GM23338 (cell line): Measurements from ENCODE around the gene PDHX. TPM values are rescaled to one million over a fixed set of nuclear protein-coding genes. Genes with fewer than 3 reads are reported as not detected.

ENCODE experiments used
- ATAC-seq: fragments of 200-7000 bp; cut with Tn5 transposase; 3 replicates; pipeline ENCODE4 v1.9.1; 2020
- DNase-seq: peaks from one replicate; pipeline ENCODE4 v3.0.0-alpha.2; 2015; ENCODE audit warnings: low spot score
- H2AFZ ChIP-seq: fragments of 200-600 bp; sonication (generic); 2 replicates; pipeline ENCODE4 v1.8.0; 2016; ENCODE audit warnings: antibody characterized with exemption, mild to moderate bottlenecking, moderate library complexity
- H3F3A ChIP-seq: fragments of 200-600 bp; sonication (generic); replicated peaks from 2 replicates; pipeline ENCODE4 v1.8.0; 2017; ENCODE audit warnings: antibody characterized with exemption, mixed run types, low read depth
- H3K27ac ChIP-seq: fragments of 200-600 bp; sonication (generic); 2 replicates; pipeline ENCODE4 v1.6.1; 2016; ENCODE audit warnings: low read depth
- H3K27me3 ChIP-seq: fragments of 200-600 bp; sonication (generic); 2 replicates; pipeline ENCODE4 v1.8.0; 2016; ENCODE audit warnings: mild to moderate bottlenecking, mixed run types, moderate library complexity; ENCODE audit not compliant: insufficient read depth
- H3K36me3 ChIP-seq: fragments of 200-600 bp; sonication (generic); 2 replicates; pipeline ENCODE4 v1.8.0; 2016; ENCODE audit warnings: mild to moderate bottlenecking; ENCODE audit not compliant: insufficient read depth
- H3K4me1 ChIP-seq: fragments of 200-600 bp; sonication (generic); 2 replicates; pipeline ENCODE4 v1.8.0; 2016; ENCODE audit warnings: mild to moderate bottlenecking, moderate library complexity; ENCODE audit not compliant: insufficient read depth
- H3K4me2 ChIP-seq: fragments of 200-600 bp; sonication (generic); 2 replicates; pipeline ENCODE4 v1.7.1; 2017; ENCODE audit warnings: mixed run types
- H3K4me3 ChIP-seq: fragments of 200-600 bp; sonication (generic); 2 replicates; pipeline ENCODE4 v1.6.1; 2016; ENCODE audit warnings: mixed run types
- H3K79me2 ChIP-seq: fragments of 200-600 bp; sonication (generic); replicated peaks from 2 replicates; pipeline ENCODE4 v1.8.0; 2017; ENCODE audit warnings: mild to moderate bottlenecking; ENCODE audit not compliant: insufficient read depth
- H3K9me2 ChIP-seq: fragments of 200-600 bp; sonication (generic); 2 replicates; pipeline ENCODE4 v1.8.0; 2017; ENCODE audit not compliant: insufficient read depth
- H4K20me1 ChIP-seq: fragments of 200-600 bp; sonication (generic); replicated peaks from 2 replicates; pipeline ENCODE4 v1.8.0; 2017; ENCODE audit warnings: mild to moderate bottlenecking; ENCODE audit not compliant: insufficient read depth
- H3K27ac Mint-ChIP-seq: 2 replicates; pipeline ENCODE4 v1.8.0; 2020; ENCODE audit warnings: inconsistent platforms, mild to moderate bottlenecking, moderate library complexity, mixed read lengths
- H3K27me3 Mint-ChIP-seq: 3 replicates; pipeline ENCODE4 v1.8.0; 2022; ENCODE audit warnings: low read depth, mild to moderate bottlenecking, moderate library complexity, mixed read lengths, inconsistent platforms; ENCODE audit not compliant: insufficient read depth, poor library complexity
- H3K36me3 Mint-ChIP-seq: 3 replicates; pipeline ENCODE4 v1.8.0; 2021; ENCODE audit warnings: low read depth, mild to moderate bottlenecking, inconsistent platforms, moderate library complexity, mixed read lengths
- H3K4me1 Mint-ChIP-seq: 3 replicates; pipeline ENCODE4 v1.8.0; 2020; ENCODE audit warnings: mild to moderate bottlenecking, inconsistent platforms, mixed read lengths
- H3K4me3 Mint-ChIP-seq: 3 replicates; pipeline ENCODE4 v1.8.0; 2021; ENCODE audit warnings: moderate library complexity, mild to moderate bottlenecking, inconsistent platforms, mixed read lengths
- H3K9me3 Mint-ChIP-seq: 3 replicates; pipeline ENCODE4 v1.8.0; 2020; ENCODE audit warnings: moderate library complexity, mild to moderate bottlenecking, inconsistent platforms, mixed read lengths
- CREB1 ChIP-seq: fragments of 250-450 bp; sonication (Bioruptor Pico); IDR thresholded peaks from 2 replicates; pipeline ENCODE4 v1.5.0; 2020; ENCODE audit warnings: low read depth, mild to moderate bottlenecking, moderate library complexity
- CTCF ChIP-seq, 2 experiments: fragments of 200-600 bp in 1 of 2; sonication (generic) in 1 of 2; conservative IDR thresholded peaks; 2 replicates each; pipeline versions ENCODE4 v1.5.1 to v1.6.1; 2016 to 2017; ENCODE audit warnings: antibody characterized with exemption in 2 of 2, low read depth in 2 of 2, mild to moderate bottlenecking in 2 of 2, moderate library complexity in 1 of 2
- EZH2 ChIP-seq: fragments of 200-600 bp; sonication (generic); IDR thresholded peaks from one replicate; pipeline ENCODE4 v1.8.0; 2017; ENCODE audit warnings: antibody characterized with exemption, mild to moderate bottlenecking, low read depth; ENCODE audit not compliant: unreplicated experiment
- EZH2phosphoT487 ChIP-seq: fragments of 200-600 bp; sonication (generic); IDR thresholded peaks from one replicate; pipeline ENCODE4 v1.8.1; 2018; ENCODE audit warnings: antibody characterized with exemption; ENCODE audit not compliant: unreplicated experiment
- NANOG ChIP-seq: IDR thresholded peaks from 2 replicates; pipeline ENCODE4 v1.6.1; 2016; ENCODE audit warnings: antibody characterized with exemption, borderline replicate concordance
- POLR2AphosphoS5 ChIP-seq: IDR thresholded peaks from 2 replicates; pipeline ENCODE4 v1.6.1; 2016; ENCODE audit warnings: antibody characterized with exemption, low read depth
- STAT1 ChIP-seq: IDR thresholded peaks from one replicate; pipeline ENCODE4 v1.6.1; 2016; ENCODE audit warnings: antibody characterized with exemption; ENCODE audit not compliant: unreplicated experiment
- ZNF114 ChIP-seq: fragments of 250-450 bp; sonication (Bioruptor Pico); IDR thresholded peaks from 2 replicates; pipeline ENCODE4 v1.5.0; 2020; ENCODE audit warnings: mild to moderate bottlenecking, moderate library complexity
- ZNF462 ChIP-seq: fragments of 250-450 bp; sonication (Bioruptor Pico); IDR thresholded peaks from 2 replicates; pipeline ENCODE4 v1.5.0; 2020; ENCODE audit warnings: mild to moderate bottlenecking, moderate library complexity
- polyA plus RNA-seq: library from polyadenylated mRNA; unstranded; fragments of >200 nt; fragmentation: Nextera tagmentation; extraction: Ambion mirVana; gene quantifications from 2 replicates; pipeline ENCODE4 v1.2.1, GENCODE V29; 2016
- total RNA-seq: library from RNA; depleted of rRNA; stranded (reverse); fragments of >200 nt; shearing (Covaris generic); gene quantifications from 2 replicates; pipeline ENCODE4 v1.2.3, GENCODE V29; 2014

PDHX gene
- total and polyA plus RNA-seq, 2 experiments from 2014 or later: 36.9 to 40.2 TPM

- no peak for ATAC-seq
- no peak for TF ChIP-seq ZNF114 (CRISPR knock-in tag)
- H3K27ac Mint-ChIP-seq: no peak overlapping the region
Observed at GRCh38 chr11:34977089-34977912, 60.9 kb downstream of the PDHX start.

DNA sequence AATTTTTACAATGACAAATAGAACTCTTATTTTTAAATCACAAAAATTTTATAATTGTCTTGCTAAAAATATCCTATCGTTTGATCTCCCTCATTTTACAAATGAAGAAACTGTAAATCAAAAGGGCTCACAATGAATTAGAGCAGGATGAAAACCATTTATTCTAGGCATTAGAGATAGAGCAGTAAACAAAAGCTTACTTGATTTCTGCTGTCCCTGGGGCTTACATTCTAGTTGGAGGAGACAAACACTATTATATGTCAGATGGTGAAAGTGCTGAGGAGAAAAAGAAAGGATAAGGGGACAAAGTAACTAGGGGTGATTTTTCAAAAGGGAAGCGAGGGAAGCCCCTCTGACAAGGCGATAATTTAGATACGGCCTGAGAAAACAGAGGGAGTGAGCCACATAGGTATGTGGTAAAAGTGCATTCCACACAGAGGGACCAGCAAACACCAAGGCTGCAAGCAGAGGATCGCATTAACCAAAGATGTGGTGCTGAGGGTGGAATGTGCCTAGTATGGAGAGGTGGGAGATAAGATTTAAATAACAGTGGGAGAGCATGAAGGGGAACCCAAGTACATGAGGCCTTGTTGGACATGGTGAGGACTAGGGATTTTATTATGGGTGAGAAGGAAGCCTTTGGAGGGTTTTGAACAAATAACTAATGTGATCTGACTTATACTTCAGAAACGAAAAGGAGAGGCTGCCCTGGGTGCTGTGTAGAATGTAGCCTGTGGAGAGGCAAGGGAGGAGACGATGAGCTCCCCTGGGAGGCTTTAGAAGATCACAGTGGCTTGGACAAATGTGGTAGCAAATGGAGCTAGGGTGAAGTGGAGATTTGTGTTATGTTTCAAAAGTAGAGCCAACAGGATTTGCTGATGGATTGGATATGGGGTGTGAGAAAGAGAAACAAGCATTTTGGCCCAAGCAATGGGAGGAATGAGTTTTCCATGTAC is 62.1 kb downstream of the PDHX start:
- H3K36me3 ChIP-seq: no peaks in the 10 kb centered on the region; the same call in 1 of the 2 replicates
- no peaks in the 10 kb centered on the region for H3K27me3 Mint-ChIP-seq
- DNase-seq (peak; percentile 30), ATAC-seq (peak; percentile 89)
- H3K4me3 ChIP-seq: no peak overlapping the region
- H3K79me2 ChIP-seq: no peaks in the 10 kb centered on the region
- no peak overlapping the region for H3K4me2 ChIP-seq
- H3K4me1 ChIP-seq: peaks cover 9% of the 10 kb centered on the region
- H3F3A ChIP-seq: no peaks in the 10 kb centered on the region
- peaks cover 16% of the 10 kb centered on the region; the same call in 2 of the 3 replicates for H3K4me1 Mint-ChIP-seq
- no peaks in the 10 kb centered on the region for H3K27me3 ChIP-seq
- peaks cover 38% of the 10 kb centered on the region for H3K36me3 Mint-ChIP-seq
- H3K27ac ChIP-seq: peak overlapping the region; percentile 15; the same call in 1 of the 2 replicates
- H3K9me2 ChIP-seq: no peaks in the 10 kb centered on the region
- no peaks in the 10 kb centered on the region for H4K20me1 ChIP-seq
- H3K4me3 Mint-ChIP-seq: no peak overlapping the region
- no peak overlapping the region for H2AFZ ChIP-seq
- 0 out of 3 replicates have a peak, but pooled peaks cover 4% of the 10 kb centered on the region for H3K9me3 Mint-ChIP-seq
- H3K27ac Mint-ChIP-seq: peak overlapping the region; percentile 40; the same call in 1 of the 2 replicates
- TF ChIP-seq EZH2phosphoT487 (no peak), ZNF462 (CRISPR knock-in tag) (no peak), STAT1 (no peak), CTCF (conservative IDR thresholded peaks at IDR 0.05; ENCODE audit: low read depth in 2 of 2) (no peak), EZH2 (no peak), CREB1 (CRISPR knock-in tag) (no peak), ZNF114 (CRISPR knock-in tag) (no peak), POLR2AphosphoS5 (no peak), NANOG (no peak)

More at GRCh38 chr11:34977089-34977912, 60.9 kb downstream of the PDHX start:
- Histone ChIP-seq H3K4me3 (no peak overlapping the region), H2AFZ (no peak overlapping the region), H3K36me3 (no peaks in the 10 kb centered on the region; the same call in 1 of the 2 replicates), H3K79me2 (no peaks in the 10 kb centered on the region), H3K27ac (no peak overlapping the region), H3F3A (no peaks in the 10 kb centered on the region), H3K27me3 (no peaks in the 10 kb centered on the region), H3K9me2 (no peaks in the 10 kb centered on the region), H3K4me2 (no peak overlapping the region), H3K4me1 (peaks cover 9% of the 10 kb centered on the region), H4K20me1 (no peaks in the 10 kb centered on the region)
- Mint-ChIP-seq H3K9me3 (0 out of 3 replicates have a peak, but pooled peaks cover 4% of the 10 kb centered on the region), H3K36me3 (peaks cover 37% of the 10 kb centered on the region), H3K4me3 (no peak overlapping the region), H3K4me1 (peaks cover 16% of the 10 kb centered on the region; the same call in 2 of the 3 replicates), H3K27me3 (no peaks in the 10 kb centered on the region)
- DNase-seq: no peak
